HG03135 (cell line): Measurements from ENCODE around the gene ETV3.
"Not testable (repeated sequence)": the region's sequence is repeated elsewhere in the genome, so short reads cannot be mapped to it uniquely, and the experiment has no call there.

Experiments used
- ATAC-seq: cut with Tn5 transposase; IDR thresholded peaks from one replicate; pipeline ENCODE4 v1.9.1; 2021; ENCODE audit warnings: mild to moderate bottlenecking, moderate library complexity; ENCODE audit not compliant: unreplicated experiment

The ETV3 gene

DNA sequence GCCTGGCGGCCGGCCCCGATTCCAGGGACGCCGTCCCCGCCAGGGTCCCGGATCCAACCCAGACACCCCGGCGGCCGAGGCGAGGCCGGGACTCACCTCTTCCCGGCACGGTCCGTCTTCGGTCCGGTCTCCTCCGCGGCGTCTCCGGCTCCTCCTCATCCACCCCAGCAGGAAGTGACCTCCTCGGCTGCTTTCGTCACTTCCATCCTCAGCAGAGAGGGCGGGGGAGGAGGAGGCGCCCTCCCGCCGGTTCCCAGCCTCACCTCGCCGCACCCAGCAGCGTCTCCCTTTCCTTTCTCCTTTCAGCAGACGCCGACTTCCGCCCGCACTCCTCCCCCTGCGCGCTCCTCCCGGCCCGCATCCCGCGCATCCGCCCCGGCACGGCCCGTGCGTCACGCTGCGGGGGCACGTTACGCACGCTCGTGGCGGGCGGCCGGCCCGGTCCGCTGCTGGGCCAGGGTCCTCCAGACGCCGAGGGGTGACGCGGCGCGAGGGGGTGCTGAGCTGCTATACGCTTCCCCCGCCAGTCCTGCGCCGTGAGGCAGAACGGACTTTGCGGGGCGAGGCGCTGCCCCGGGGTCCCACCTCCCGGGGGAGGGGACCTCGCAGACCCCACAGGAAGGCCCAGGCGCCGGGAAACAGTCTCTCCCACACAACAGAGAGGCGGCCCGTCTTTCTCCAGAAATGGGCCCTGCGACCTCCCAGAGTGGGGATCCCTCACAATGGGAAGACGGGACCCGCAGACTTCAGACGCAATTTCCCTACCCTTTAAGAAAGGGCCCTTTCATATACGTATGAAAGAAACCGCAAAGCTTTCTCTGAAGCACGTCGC is at the start of gene ETV3:
Gene ETV3 (minus strand): TSS at position 176 of the 832 bp plus-strand sequence. CDS start 2,043 bp downstream, outside the sequence.
- ATAC-seq: peak; percentile 88

GRCh38 chr1:157186281-157186992 is 48.2 kb upstream of the ETV3 start:
- no peak for ATAC-seq

DNA sequence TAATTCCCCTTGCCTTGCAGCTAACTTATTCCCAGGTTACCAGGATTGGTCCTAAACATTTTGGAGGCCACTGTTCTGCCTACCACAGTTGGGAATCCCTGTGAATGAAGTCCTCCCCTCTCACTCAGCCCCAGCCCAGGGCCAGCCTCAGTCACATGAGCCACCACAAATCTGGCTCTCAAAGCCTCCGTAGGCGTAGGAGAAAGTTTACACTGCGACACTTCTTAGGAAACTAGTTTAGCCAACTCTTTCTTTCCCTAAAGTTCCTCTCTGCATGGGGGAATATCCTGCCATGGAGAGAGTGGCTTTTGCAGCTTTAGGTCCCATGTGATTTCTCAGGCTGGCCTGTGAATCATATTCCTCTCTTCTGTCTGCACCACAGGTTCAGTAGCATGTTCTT is 45.7 kb upstream of the ETV3 start:
- no peak for ATAC-seq

DNA sequence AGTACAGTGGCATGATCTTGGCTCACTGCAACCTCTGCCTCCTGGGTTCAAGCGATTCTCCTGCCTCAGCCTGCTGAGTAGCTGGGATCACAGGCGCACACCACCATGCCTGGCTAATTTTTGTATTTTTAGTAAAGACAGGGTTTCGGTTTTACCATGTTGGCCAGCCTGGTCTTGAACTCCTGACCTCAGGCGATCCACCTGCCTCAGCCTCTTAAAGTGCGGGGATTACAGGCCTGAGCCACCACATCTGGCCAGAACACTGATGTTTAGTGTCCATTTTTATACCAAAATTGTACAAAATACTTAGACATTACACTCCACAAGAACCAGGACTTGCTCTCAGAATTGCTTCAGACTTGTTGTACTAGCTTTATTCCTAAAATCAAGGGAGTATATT is 44.2 kb upstream of the ETV3 start:
- ATAC-seq: not testable (repeated sequence)

DNA sequence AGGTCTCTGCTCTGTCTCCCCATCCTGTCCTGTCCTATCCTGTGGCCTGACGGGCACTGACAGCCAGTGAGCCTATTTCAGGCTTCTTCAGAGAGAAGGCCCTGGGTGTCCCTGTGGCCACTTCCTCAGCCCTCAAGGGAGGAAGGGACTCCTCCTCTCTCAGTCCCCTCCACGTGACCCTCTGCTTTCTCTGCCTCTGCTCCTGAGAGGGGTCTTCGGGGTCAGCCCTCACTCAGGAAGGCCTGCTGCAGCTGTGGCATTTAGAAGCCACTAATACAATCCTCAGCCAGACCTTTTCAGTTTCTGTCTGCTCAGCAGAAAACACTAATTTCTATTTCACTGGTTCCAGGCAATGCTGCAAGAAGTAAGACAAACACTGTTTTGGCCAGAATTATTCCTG is 43.6 kb upstream of the ETV3 start:
- ATAC-seq: no peak

DNA sequence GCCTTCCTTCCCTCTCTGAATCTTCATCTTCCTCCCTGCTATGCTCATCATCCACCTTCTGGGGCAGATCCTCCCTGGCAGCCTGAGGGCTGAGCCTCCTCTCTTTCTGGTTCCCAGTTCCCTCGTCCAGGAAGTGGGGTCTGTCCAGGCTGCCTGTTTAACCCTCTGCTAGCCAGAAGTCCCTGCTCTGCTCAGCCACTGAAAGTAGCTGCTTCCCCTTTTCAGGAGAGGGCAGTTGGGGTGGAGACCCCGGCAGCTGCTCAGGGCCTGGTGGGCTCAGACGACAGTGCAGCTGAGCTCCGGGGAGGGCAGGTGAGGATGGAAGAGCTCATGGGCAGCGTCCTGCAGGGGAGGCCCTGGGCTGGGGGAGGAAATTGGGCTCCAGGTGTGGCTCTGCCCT is 43.1 kb upstream of the ETV3 start:
- ATAC-seq: no peak

DNA sequence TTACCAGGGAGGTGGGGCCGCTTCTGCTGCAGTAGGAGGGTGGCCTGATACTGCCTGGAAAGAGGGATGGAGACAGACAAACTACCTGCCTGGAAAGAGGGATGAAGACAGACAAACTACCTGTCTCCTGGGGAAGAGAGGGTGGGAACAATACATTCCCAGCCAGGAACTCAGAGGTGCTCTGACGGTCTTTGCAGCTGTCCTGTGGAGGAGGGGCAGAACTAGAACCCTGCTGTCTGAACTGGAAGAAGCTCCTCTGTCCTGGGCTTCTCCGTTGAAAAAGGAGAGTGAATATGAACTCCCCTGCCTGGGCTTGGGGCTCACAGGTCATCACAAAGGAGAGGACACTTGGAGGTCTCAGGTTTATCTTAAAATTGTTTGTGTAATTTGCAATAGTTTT is 40.3 kb upstream of the ETV3 start:
- no peak for ATAC-seq

DNA sequence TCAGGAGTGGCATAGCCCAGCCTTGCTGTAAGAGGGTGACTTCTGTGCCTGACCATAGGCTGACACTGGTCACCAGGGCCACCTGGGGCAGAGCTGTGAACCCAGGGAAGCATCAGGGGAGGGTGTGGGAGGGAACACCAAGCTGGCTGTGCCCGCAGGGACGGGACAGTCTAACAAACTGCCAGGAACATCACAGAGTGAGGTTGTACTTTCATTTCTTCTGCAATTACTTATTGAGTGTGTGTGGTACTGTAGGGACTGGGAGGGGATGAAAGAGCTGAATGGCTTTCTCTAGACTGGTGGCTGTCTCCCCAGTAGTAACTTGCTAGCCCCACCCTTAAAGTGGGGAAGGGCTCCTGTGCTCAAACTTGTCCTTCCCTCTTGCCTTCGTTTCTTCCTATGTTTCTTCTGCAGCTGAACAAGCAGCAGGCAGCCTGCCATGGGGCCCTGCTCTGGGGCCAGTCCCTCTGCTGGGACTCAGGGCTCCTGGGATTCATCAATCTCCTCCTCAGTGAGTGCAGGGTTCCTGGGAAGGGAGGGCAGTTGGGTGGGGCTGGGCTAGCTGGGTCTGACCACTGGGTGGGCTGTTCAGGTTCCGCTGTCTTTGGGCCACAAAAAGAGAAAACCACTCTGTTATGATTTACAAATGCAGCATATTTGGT is 39.7 kb upstream of the ETV3 start:
- ATAC-seq: no peak

- no peak for ATAC-seq
These were observed 38.5 kb upstream of the ETV3 start for GRCh38 chr1:157176591-157177121.

GRCh38 chr1:157176016-157176415 is 37.8 kb upstream of the ETV3 start:
- no peak for ATAC-seq

- no peak for ATAC-seq
These were observed 35.8 kb upstream of the ETV3 start for GRCh38 chr1:157173900-157174410.

- not testable (repeated sequence) for ATAC-seq
These were observed 35.0 kb upstream of the ETV3 start for GRCh38 chr1:157173241-157173640.

GRCh38 chr1:157172591-157172990 is 34.4 kb upstream of the ETV3 start:
- ATAC-seq: not testable (repeated sequence)

DNA sequence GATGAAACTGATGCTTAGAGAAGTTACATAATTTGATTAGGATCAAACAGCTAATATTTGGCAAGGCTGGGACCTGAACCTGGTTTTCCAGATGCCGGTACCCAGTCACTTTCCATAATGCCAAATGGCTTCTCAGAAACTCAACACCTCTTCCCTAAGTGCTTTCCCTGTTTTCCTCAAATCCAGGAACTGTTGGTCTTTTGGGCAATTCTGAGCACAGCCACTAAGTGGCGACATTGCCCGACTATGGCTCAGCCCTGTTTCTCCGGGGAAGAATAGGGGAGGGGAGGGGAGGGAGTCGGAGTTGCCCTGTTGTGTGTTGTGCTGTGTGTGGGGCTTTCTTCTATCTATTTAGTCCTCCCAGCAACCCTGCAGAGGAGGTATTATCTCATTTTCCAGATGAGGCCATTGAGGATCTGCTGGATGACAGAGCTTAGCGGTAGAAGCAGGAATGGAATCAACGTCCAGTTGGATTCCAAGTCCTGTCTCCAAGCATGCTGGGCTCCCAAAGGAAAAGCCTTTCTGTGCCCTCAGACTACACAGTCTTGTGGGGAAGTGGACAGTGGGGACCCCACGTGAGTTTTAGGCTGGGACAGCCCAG is 33.8 kb upstream of the ETV3 start:
- not testable (repeated sequence) for ATAC-seq

DNA sequence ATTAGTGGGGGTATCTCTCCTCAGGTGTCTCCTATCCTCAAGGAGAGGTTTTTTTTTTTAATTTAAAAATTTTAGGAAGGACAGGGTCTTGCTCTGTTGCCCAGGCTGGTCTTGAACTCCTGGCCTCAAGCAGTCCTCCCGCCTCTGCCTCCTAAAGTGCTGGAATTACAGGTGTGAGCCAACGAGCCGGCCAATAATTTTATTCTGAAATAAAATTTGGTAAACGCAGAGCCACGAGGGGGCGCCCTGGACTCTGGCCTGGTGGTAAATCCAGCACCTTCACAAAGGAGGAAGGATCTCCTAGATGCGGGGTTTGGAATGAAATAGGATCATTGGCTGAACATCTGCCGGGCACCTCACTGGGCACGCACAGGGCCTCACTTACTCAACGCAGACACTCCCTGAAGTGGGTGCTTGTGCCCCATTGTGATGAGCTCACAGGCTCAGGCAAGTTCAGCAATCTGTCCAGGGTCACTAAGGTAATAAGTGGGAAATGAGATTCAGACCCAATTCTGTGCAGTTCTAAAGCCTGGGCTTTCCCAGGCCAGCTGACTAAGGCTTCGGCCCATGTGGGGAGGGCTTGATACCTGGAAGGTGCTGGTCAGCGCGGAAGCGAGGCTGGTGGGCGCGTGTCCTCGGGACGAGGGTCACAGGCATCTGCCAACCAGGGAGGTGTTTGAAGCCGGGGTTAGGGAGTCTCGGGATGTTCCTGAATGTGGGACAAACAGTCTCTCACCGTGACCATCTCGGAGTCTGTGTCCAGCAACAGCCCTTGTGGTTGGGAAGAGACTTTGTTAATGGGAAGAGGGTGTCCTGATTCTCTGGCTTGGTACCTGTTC is 32.7 kb upstream of the ETV3 start:
- ATAC-seq: no peak

- ATAC-seq: no peak
These were observed 29.8 kb upstream of the ETV3 start for GRCh38 chr1:157168015-157168414.

DNA sequence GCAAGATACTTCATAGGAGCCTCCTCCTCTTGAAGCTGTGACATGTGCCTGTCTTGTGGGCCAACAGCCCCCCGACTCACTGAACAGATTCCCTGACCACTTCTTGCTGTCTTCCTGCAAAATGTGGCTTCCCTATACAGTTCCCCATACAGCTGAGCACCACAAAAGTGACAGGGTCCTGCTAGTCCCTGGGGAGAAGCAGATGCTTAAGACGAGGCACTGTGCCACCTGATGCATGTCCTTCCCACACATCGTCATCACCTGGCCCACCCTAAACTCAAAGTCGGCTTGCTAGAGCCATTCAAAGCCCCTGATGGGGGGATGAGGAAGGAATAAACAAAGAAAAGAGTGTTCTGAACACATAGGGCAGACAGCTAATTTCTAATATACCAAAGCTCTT is 29.2 kb upstream of the ETV3 start:
- ATAC-seq: no peak

- ATAC-seq: no peak
These were observed 28.4 kb upstream of the ETV3 start for GRCh38 chr1:157166590-157166989.

- ATAC-seq: no peak
These were observed 25.3 kb upstream of the ETV3 start for GRCh38 chr1:157163273-157164127.
